ENCODE measurements around the gene CROCC. TPM values are rescaled to one million over a fixed set of nuclear protein-coding genes. Genes with fewer than 3 reads are reported as not detected.

The CROCC gene
- total RNA-seq, 2 experiments from 2014 or later, result 36.3 to 54.1 TPM

DNA sequence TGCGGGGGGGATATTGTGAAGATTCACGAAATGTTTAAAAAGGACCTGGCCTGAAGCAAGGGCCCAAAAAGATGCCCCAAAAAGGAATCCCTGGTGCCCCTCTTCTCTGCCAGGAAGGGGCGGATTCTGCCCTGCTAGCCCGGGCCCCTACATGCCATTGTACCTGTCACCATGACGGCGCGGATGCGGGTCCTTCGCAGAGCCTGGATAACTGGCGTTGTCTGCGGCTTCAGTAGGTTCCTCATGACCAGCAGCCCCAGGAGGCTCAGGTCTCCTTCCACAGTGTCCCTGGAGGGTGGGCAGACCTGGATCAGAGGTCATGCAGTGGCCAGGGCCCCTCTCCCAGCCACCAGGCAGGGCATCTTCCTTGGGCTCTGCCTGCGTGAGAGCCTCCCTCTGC is 69.8 kb downstream of the CROCC start:
- no peak overlapping the region for H3K4me2 ChIP-seq (ENCODE audit: low read length)
- H3K9me2 ChIP-seq (ENCODE audit: insufficient read depth, low read length), result no peaks in the 10 kb centered on the region
- intact Hi-C loops (cut with micrococcal nuclease; ENCODE audit: unreplicated experiment), result no loop called here
- H4K20me1 ChIP-seq (ENCODE audit: insufficient read depth, low read length), result no peaks in the 10 kb centered on the region
- no TSS peak for BruUV-seq (replicated peaks)
- no peaks in the 10 kb centered on the region for H3K9me3 ChIP-seq (ENCODE audit: low read length)
- no peak overlapping the region for H2AFZ ChIP-seq (ENCODE audit: low read length)
- H3K4me1 ChIP-seq (ENCODE audit: insufficient read depth, low read length, poor library complexity, severe bottlenecking), result no peaks in the 10 kb centered on the region
- no peak for DNase-seq (ENCODE audit: low spot score)
- 0 out of 2 replicates have a peak, but pooled peaks cover 11% of the 10 kb centered on the region for H3K36me3 ChIP-seq (ENCODE audit: insufficient read depth, low read length)
- no peak overlapping the region for H3K27ac ChIP-seq (ENCODE audit: low read depth, low read length, poor library complexity, severe bottlenecking)
- ChIA-PET POLR2A (no interaction called here), CTCF (ENCODE audit: unreplicated experiment) (no interaction called here)
- H3K4me3 ChIP-seq (ENCODE audit: low read depth, low read length, poor library complexity, severe bottlenecking), result no peak overlapping the region
- no peaks in the 10 kb centered on the region for H3K79me2 ChIP-seq (ENCODE audit: insufficient read depth, low read depth, low read length)
- TF ChIP-seq CTCF (conservative IDR thresholded peaks at IDR 0.05; ENCODE audit: low read length), result no peak
- TF ChIP-seq EZH2phosphoT487 (IDR thresholded peaks at IDR 0.05; ENCODE audit: borderline replicate concordance, low read depth, low read length), result no peak

- BruUV-seq (replicated peaks), result no TSS peak
- no peaks in the 10 kb centered on the region for H3K4me1 ChIP-seq (ENCODE audit: insufficient read depth, low read length, poor library complexity, severe bottlenecking)
- DNase-seq (ENCODE audit: low spot score), result no peak
- H3K9me3 ChIP-seq (ENCODE audit: low read length), result no peaks in the 10 kb centered on the region
- no peak overlapping the region for H3K4me3 ChIP-seq (ENCODE audit: low read depth, low read length, poor library complexity, severe bottlenecking)
- ChIA-PET POLR2A (no interaction called here), CTCF (ENCODE audit: unreplicated experiment) (no interaction called here)
- no peaks in the 10 kb centered on the region for H3K79me2 ChIP-seq (ENCODE audit: insufficient read depth, low read depth, low read length)
- H3K4me2 ChIP-seq (ENCODE audit: low read length), result no peak overlapping the region
- no peak overlapping the region for H3K27ac ChIP-seq (ENCODE audit: low read depth, low read length, poor library complexity, severe bottlenecking)
- H3K9me2 ChIP-seq (ENCODE audit: insufficient read depth, low read length), result no peaks in the 10 kb centered on the region
- 0 out of 2 replicates have a peak, but pooled peaks cover 9% of the 10 kb centered on the region for H3K36me3 ChIP-seq (ENCODE audit: insufficient read depth, low read length)
- no peak overlapping the region for H2AFZ ChIP-seq (ENCODE audit: low read length)
- TF ChIP-seq EZH2phosphoT487 (IDR thresholded peaks at IDR 0.05; ENCODE audit: borderline replicate concordance, low read depth, low read length), result no peak
- TF ChIP-seq CTCF (conservative IDR thresholded peaks at IDR 0.05; ENCODE audit: low read length), result no peak
- intact Hi-C loops (cut with micrococcal nuclease; ENCODE audit: unreplicated experiment), result no loop called here
- no peaks in the 10 kb centered on the region for H4K20me1 ChIP-seq (ENCODE audit: insufficient read depth, low read length)
Measured at GRCh38 chr1:16992102-16992501, 70.4 kb downstream of the CROCC start.

DNA sequence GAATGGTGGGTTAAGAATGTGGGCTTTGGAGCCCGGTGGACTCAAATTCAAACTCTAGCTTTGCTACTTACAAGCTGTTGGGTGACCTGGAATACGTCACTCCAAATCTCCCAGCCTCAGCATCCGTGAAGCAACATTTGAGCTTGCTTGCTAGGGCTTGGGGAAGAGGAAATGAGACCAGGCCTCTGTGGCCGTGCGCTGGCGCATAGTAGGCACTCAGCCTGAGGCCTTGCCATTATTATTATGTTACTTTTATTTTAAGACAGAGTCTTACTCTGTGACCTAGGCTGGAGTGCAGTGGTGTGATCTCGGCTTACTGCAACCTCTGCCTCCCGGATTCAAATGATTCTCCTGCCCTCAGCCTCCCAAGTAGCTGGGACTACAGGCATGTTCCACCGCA is 70.9 kb downstream of the CROCC start:
- Histone ChIP-seq H2AFZ (ENCODE audit: low read length) (no peak overlapping the region), H4K20me1 (ENCODE audit: insufficient read depth, low read length) (no peaks in the 10 kb centered on the region), H3K4me2 (ENCODE audit: low read length) (no peak overlapping the region), H3K36me3 (ENCODE audit: insufficient read depth, low read length) (0 out of 2 replicates have a peak, but pooled peaks cover 5% of the 10 kb centered on the region), H3K4me1 (ENCODE audit: insufficient read depth, low read length, poor library complexity, severe bottlenecking) (no peaks in the 10 kb centered on the region), H3K4me3 (ENCODE audit: low read depth, low read length, poor library complexity, severe bottlenecking) (no peak overlapping the region), H3K79me2 (ENCODE audit: insufficient read depth, low read depth, low read length) (no peaks in the 10 kb centered on the region), H3K9me3 (ENCODE audit: low read length) (no peaks in the 10 kb centered on the region), H3K27ac (ENCODE audit: low read depth, low read length, poor library complexity, severe bottlenecking) (no peak overlapping the region), H3K9me2 (ENCODE audit: insufficient read depth, low read length) (no peaks in the 10 kb centered on the region)
- TF ChIP-seq CTCF (conservative IDR thresholded peaks at IDR 0.05; ENCODE audit: low read length) (no peak), EZH2phosphoT487 (IDR thresholded peaks at IDR 0.05; ENCODE audit: borderline replicate concordance, low read depth, low read length) (no peak)
- DNase-seq (ENCODE audit: low spot score), result no peak
- intact Hi-C loops (cut with micrococcal nuclease; ENCODE audit: unreplicated experiment), result no loop called here
- POLR2A ChIA-PET, result no interaction called here
- CTCF ChIA-PET (ENCODE audit: unreplicated experiment), result no interaction called here
- no TSS peak for BruUV-seq (replicated peaks)
